PC-3 (cell line): ENCODE results near the gene TGFBR3. TPM values are rescaled to one million over a fixed set of nuclear protein-coding genes. Genes with fewer than 3 reads are reported as not detected.

ENCODE experiments used
- ATAC-seq: fragments of 200-7000 bp; cut with Tn5 transposase; 2 replicates; pipeline ENCODE4 v1.9.1; 2020; ENCODE audit warnings: mild to moderate bottlenecking, moderate library complexity
- BruUV-seq: library from RNA; stranded (reverse); fragments of 400-500 nt; replicated peaks from 2 replicates; lab custom pipeline; 2021; lab: Mats Ljungman, UMichigan
- CTCF ChIA-PET: fragments of 300-600 bp; sonication (Branson Sonifier 250); formaldehyde crosslinking; loops from one replicate; lab custom pipeline; 2022; ENCODE audit warnings: antibody characterized with exemption; lab: Charles Lee
- POLR2A ChIA-PET: fragments of 300-600 bp; sonication (Branson Sonifier 250); formaldehyde crosslinking; loops from one replicate; lab custom pipeline; 2022; ENCODE audit warnings: antibody characterized with exemption; ENCODE audit not compliant: unreplicated experiment; lab: Charles Lee
- DNase-seq: peaks from one replicate; pipeline ENCODE4 v3.0.0-alpha.2; 2015
- H2AFZ ChIP-seq: fragments of 300-600 bp; sonication (generic); 2 replicates; pipeline ENCODE4 v1.6.0; 2016; ENCODE audit warnings: antibody characterized with exemption, low read length
- H3F3A ChIP-seq: fragments of 300-600 bp; sonication (generic); one replicate; pipeline ENCODE4 v1.6.0; 2017; ENCODE audit warnings: antibody characterized with exemption, low read length, control low read depth, mild to moderate bottlenecking; ENCODE audit not compliant: unreplicated experiment
- H3K27ac ChIP-seq: fragments of 300-600 bp; sonication (generic); 2 replicates; pipeline ENCODE4 v1.5.1; 2016; ENCODE audit warnings: mild to moderate bottlenecking, low read length
- H3K27me3 ChIP-seq: fragments of 300-600 bp; sonication (generic); 2 replicates; pipeline ENCODE4 v1.6.1; 2016; ENCODE audit warnings: low read length, mixed read lengths
- H3K36me3 ChIP-seq: fragments of 300-600 bp; sonication (generic); 2 replicates; pipeline ENCODE4 v1.6.1; 2016; ENCODE audit warnings: low read depth, mixed run types, low read length, mixed read lengths
- H3K4me1 ChIP-seq: fragments of 300-600 bp; sonication (generic); 2 replicates; pipeline ENCODE4 v1.5.1; 2016; ENCODE audit warnings: low read length; ENCODE audit not compliant: insufficient read depth
- H3K4me2 ChIP-seq: fragments of 300-600 bp; sonication (generic); 2 replicates; pipeline ENCODE4 v1.6.0; 2016; ENCODE audit warnings: low read length
- H3K4me3 ChIP-seq: fragments of 300-600 bp; sonication (generic); 2 replicates; pipeline ENCODE4 v1.5.1; 2016; ENCODE audit warnings: mild to moderate bottlenecking, low read length, mixed read lengths
- H3K79me2 ChIP-seq: fragments of 300-600 bp; sonication (generic); 2 replicates; pipeline ENCODE4 v1.6.1; 2017; ENCODE audit warnings: low read length, mixed read lengths
- H3K9ac ChIP-seq: fragments of 300-600 bp; sonication (generic); 2 replicates; pipeline ENCODE4 v1.6.0; 2016; ENCODE audit warnings: mild to moderate bottlenecking, low read length
- H3K9me2 ChIP-seq: fragments of 300-600 bp; sonication (generic); replicated peaks from 2 replicates; pipeline ENCODE4 v1.6.1; 2016; ENCODE audit warnings: mixed run types, low read length, mixed read lengths
- H3K9me3 ChIP-seq: fragments of 300-600 bp; sonication (generic); 2 replicates; pipeline ENCODE4 v1.6.1; 2016; ENCODE audit warnings: low read length, mixed read lengths
- H4K20me1 ChIP-seq: fragments of 300-600 bp; sonication (generic); 2 replicates; pipeline ENCODE4 v1.6.1; 2016; ENCODE audit warnings: low read length, mixed read lengths
- CTCF ChIP-seq: fragments of 300-600 bp; sonication (generic); conservative IDR thresholded peaks from 2 replicates; pipeline ENCODE4 v1.5.1; 2017; ENCODE audit warnings: antibody characterized with exemption, low read depth, mild to moderate bottlenecking, low read length
- EZH2 ChIP-seq: fragments of 300-600 bp; sonication (generic); IDR thresholded peaks from one replicate; pipeline ENCODE4 v1.6.1; 2017; ENCODE audit warnings: antibody characterized with exemption, mild to moderate bottlenecking, low read length; ENCODE audit not compliant: unreplicated experiment
- EZH2phosphoT487 ChIP-seq: fragments of 300-600 bp; sonication (generic); IDR thresholded peaks from 2 replicates; pipeline ENCODE4 v1.6.1; 2018; ENCODE audit warnings: mild to moderate bottlenecking, antibody characterized with exemption, low read length, borderline replicate concordance
- intact Hi-C: fragments of 100-400 bp; cut with micrococcal nuclease; formaldehyde crosslinking; loops from 2 replicates; pipeline ENCODE4 v1.9.0; 2023
- total RNA-seq: library from RNA; depleted of rRNA; stranded (reverse); fragments of >200 nt; gene quantifications from 2 replicates; pipeline ENCODE4 v1.2.3, GENCODE V29; 2014

The TGFBR3 gene
- total RNA-seq, 1 experiment from 2014 or later: 2.8 TPM

- H2AFZ ChIP-seq: no peak overlapping the region
- H3K4me1 ChIP-seq: no peaks in the 10 kb centered on the region; the same call in 1 of the 2 replicates
These were observed 42.1 kb upstream of the TGFBR3 start for GRCh38 chr1:91928026-91928425.

GRCh38 chr1:91925644-91926435 is 39.9 kb upstream of the TGFBR3 start:
- CTCF ChIA-PET: no interaction called here

More at GRCh38 chr1:91928026-91928425, 42.1 kb upstream of the TGFBR3 start:
- ChIA-PET CTCF (no interaction called here), POLR2A (no interaction called here)
- no peak overlapping the region for H3K4me2 ChIP-seq
- DNase-seq: no peak
- H4K20me1 ChIP-seq: no peaks in the 10 kb centered on the region
- no peak overlapping the region for H3K9ac ChIP-seq
- no peak for ATAC-seq
- H3K79me2 ChIP-seq: no peaks in the 10 kb centered on the region
- no peaks in the 10 kb centered on the region for H3K27me3 ChIP-seq
- no TSS peak for BruUV-seq
- no peak overlapping the region for H3K27ac ChIP-seq
- H3K4me3 ChIP-seq: no peak overlapping the region
- no peaks in the 10 kb centered on the region for H3K36me3 ChIP-seq
- TF ChIP-seq EZH2phosphoT487 (no peak), EZH2 (no peak), CTCF (no peak)
- intact Hi-C loops: loop anchor here (5.0 kb wide), 1 partner anchor 191 kb away; no protein-coding TSS in a partner anchor
- no peaks in the 10 kb centered on the region for H3F3A ChIP-seq
- H3K9me3 ChIP-seq: no peaks in the 10 kb centered on the region
- H3K9me2 ChIP-seq: no peaks in the 10 kb centered on the region

More at GRCh38 chr1:91925644-91926435, 39.9 kb upstream of the TGFBR3 start:
- Histone ChIP-seq H3F3A (no peaks in the 10 kb centered on the region), H3K36me3 (no peaks in the 10 kb centered on the region), H3K4me2 (no peak overlapping the region), H3K27me3 (no peaks in the 10 kb centered on the region), H3K79me2 (no peaks in the 10 kb centered on the region), H3K9ac (no peak overlapping the region), H3K4me1 (no peaks in the 10 kb centered on the region; the same call in 1 of the 2 replicates), H3K9me2 (no peaks in the 10 kb centered on the region), H2AFZ (no peak overlapping the region), H3K9me3 (no peaks in the 10 kb centered on the region), H3K27ac (no peak overlapping the region), H3K4me3 (no peak overlapping the region), H4K20me1 (no peaks in the 10 kb centered on the region)
- POLR2A ChIA-PET: no interaction called here
- no peak for DNase-seq
- intact Hi-C loops: loop anchor here (2.0 to 5.0 kb wide), 2 partner anchors 189 to 485 kb away; no protein-coding TSS in a partner anchor
- BruUV-seq: no TSS peak
- TF ChIP-seq EZH2 (no peak), CTCF (no peak), EZH2phosphoT487 (no peak)
- ATAC-seq: no peak
